GM12878 (cell line): Measurements from ENCODE around the gene CDK3. TPM values are rescaled to one million over a fixed set of nuclear protein-coding genes. Genes with fewer than 3 reads are reported as not detected.
"Not testable (repeated sequence)": the region's sequence is repeated elsewhere in the genome, so short reads cannot be mapped to it uniquely, and the experiment has no call there.

Source experiments
- ATAC-seq: fragments of 200-7000 bp; cut with Tn5 transposase; 3 replicates; pipeline ENCODE4 v1.9.1; 2020; ENCODE audit warnings: mild to moderate bottlenecking, moderate library complexity
- BruUV-seq: library from RNA; stranded (reverse); fragments of 400-500 nt; replicated peaks from 2 replicates; lab custom pipeline; 2021; lab: Mats Ljungman, UMichigan
- CTCF ChIA-PET: fragments of 300-600 bp; sonication (Branson Sonifier 250); formaldehyde crosslinking; extraction: SDS; loops from one replicate; lab custom pipeline; 2021; ENCODE audit warnings: inconsistent platforms; lab: Yijun Ruan, JAX
- POLR2A ChIA-PET: fragments of 350-600 bp; formaldehyde crosslinking; extraction: SDS; loops from one replicate; lab custom pipeline; 2021; ENCODE audit warnings: inconsistent platforms; lab: Charles Lee
- RAD21 ChIA-PET: fragments of 300-600 bp; sonication (Branson Sonifier 250); formaldehyde crosslinking; loops from one replicate; lab custom pipeline; 2023; ENCODE audit warnings: antibody characterized with exemption; ENCODE audit not compliant: unreplicated experiment; lab: Charles Lee
- SMC1A ChIA-PET: fragments of 300-600 bp; sonication (Branson Sonifier 250); formaldehyde crosslinking; loops from one replicate; lab custom pipeline; 2023; ENCODE audit not compliant: unreplicated experiment, uncharacterized antibody; lab: Charles Lee
- DNase-seq: peaks from one replicate; pipeline ENCODE4 v3.0.0-alpha.2; 2011; ENCODE audit warnings: low read depth, low spot score
- FAIRE-seq: peaks from 3 replicates; lab custom pipeline; 2011; peaks lifted over from hg19 to GRCh38; lab: Jason Lieb, UNC
- H2AFZ ChIP-seq: 2 replicates; pipeline ENCODE4 v1.6.0; 2011; ENCODE audit warnings: low read depth, low read length, control low read depth; ENCODE audit not compliant: control insufficient read depth
- H3K27ac ChIP-seq: 2 replicates; pipeline ENCODE4 v1.5.1; 2011; ENCODE audit warnings: control low read depth; ENCODE audit not compliant: control insufficient read depth, insufficient read depth
- H3K27me3 ChIP-seq, 2 experiments: replicated peaks in 1 of 2; 2 replicates each; pipeline versions ENCODE4 v1.6.0 to v1.6.1; 2011; ENCODE audit warnings: low read length in 1 of 2; ENCODE audit not compliant: control insufficient read depth in 2 of 2, insufficient read depth in 2 of 2
- H3K36me3 ChIP-seq, 2 experiments: 2 replicates each; pipeline ENCODE4 v1.5.1; 2011; ENCODE audit warnings: low read length in 1 of 2; ENCODE audit not compliant: control insufficient read depth in 2 of 2, insufficient read depth in 2 of 2
- H3K4me1 ChIP-seq: 2 replicates; pipeline ENCODE4 v1.6.1; 2011; ENCODE audit warnings: mild to moderate bottlenecking, low read length, moderate library complexity, mixed read lengths; ENCODE audit not compliant: control insufficient read depth, insufficient read depth
- H3K4me2 ChIP-seq: 2 replicates; pipeline ENCODE4 v1.6.0; 2011; ENCODE audit warnings: control low read depth; ENCODE audit not compliant: control insufficient read depth, insufficient read depth
- H3K4me3 ChIP-seq: fragments of 200-600 bp; sonication (generic); 2 replicates; pipeline ENCODE4 v1.5.1; 2016
- H3K79me2 ChIP-seq: 2 replicates; pipeline ENCODE4 v1.6.0; 2011; ENCODE audit warnings: low read length; ENCODE audit not compliant: control insufficient read depth, insufficient read depth
- H3K9ac ChIP-seq: 2 replicates; pipeline ENCODE4 v1.8.0; 2011; ENCODE audit warnings: low read length, control low read depth, mixed read lengths; ENCODE audit not compliant: control insufficient read depth, insufficient read depth
- H3K9me3 ChIP-seq: replicated peaks from 3 replicates; pipeline ENCODE4 v1.5.1; 2011; ENCODE audit warnings: mild to moderate bottlenecking, low read length; ENCODE audit not compliant: control insufficient read depth, insufficient read depth
- H4K20me1 ChIP-seq: 2 replicates; pipeline ENCODE4 v1.6.0; 2011; ENCODE audit not compliant: control insufficient read depth, insufficient read depth
- EP300 ChIP-seq, 2 experiments: fragments of 150-350 bp in 1 of 2; IDR thresholded peaks; 2 replicates each; pipeline ENCODE4 v1.6.1; 2011 to 2012; ENCODE audit warnings: low read depth in 2 of 2, low read length in 2 of 2, borderline replicate concordance in 1 of 2, improper control_type of control experiment in 1 of 2, inconsistent platforms in 1 of 2; ENCODE audit not compliant: control insufficient read depth in 1 of 2
- SMARCA5 ChIP-seq: fragments of 450-650 bp; IDR thresholded peaks from 2 replicates; pipeline ENCODE4 v1.6.1; 2017; ENCODE audit warnings: mild to moderate bottlenecking
- YBX1 ChIP-seq: fragments of 450-650 bp; IDR thresholded peaks from 2 replicates; pipeline ENCODE4 v1.6.1; 2016; ENCODE audit warnings: antibody characterized with exemption
- WGBS: methylation state at CpG from one replicate; pipeline ENCODE4 v1.1.6; 2016; ENCODE audit warnings: low lambda C conversion rate; ENCODE audit not compliant: insufficient replicate concordance, insufficient coverage; ENCODE audit errors: missing lambda C conversion rate; 5-methylcytosine and 5-hydroxymethylcytosine counted together
- in situ Hi-C: fragments of 300-500 bp; cut with MboI; formaldehyde crosslinking; loops from 9 replicates; pipeline ENCODE4 v1.14.3; 2018; ENCODE audit warnings: mixed read lengths
- intact Hi-C: fragments of 100-400 bp; cut with micrococcal nuclease; formaldehyde crosslinking; loops from one replicate; pipeline ENCODE4 v1.14.2; 2022; ENCODE audit not compliant: unreplicated experiment
- polyA plus RNA-seq, 11 experiments: library from polyadenylated mRNA; depleted of rRNA in 4 of 11; unstranded in 6 of 11; stranded (reverse) in 5 of 11; fragments of >200 nt; fragmentation: Nextera tagmentation in 4 of 11; fragmentation: Illumina TruSeq in 1 of 11; extraction: Ambion mirVana in 4 of 11; extraction: Trizol in 1 of 11; gene quantifications; 1 replicate in 1 of 11; 2 replicates in 10 of 11; pipeline versions ENCODE4 v1.2.1 to v1.2.3, GENCODE V29; 2011 to 2016; ENCODE audit warnings: inconsistent platforms in 2 of 11, missing spikeins in 2 of 11, low read depth in 1 of 11
- total RNA-seq, 4 experiments: library from RNA; depleted of rRNA in 3 of 4; stranded (reverse); fragments of >200 nt in 3 of 4; fragmentation: Illumina TruSeq in 1 of 4; extraction: Trizol in 1 of 4; gene quantifications; 2 replicates each; pipeline versions ENCODE4 v1.2.1 to v1.2.3, GENCODE V29; 2013 to 2021

CDK3 gene
- total and polyA plus RNA-seq, 10 of the 15 experiments (the other 5 are each of a cell fraction or from before 2014, with no cell fraction given): 1.1 to 7.1 (median 4.2) TPM

DNA sequence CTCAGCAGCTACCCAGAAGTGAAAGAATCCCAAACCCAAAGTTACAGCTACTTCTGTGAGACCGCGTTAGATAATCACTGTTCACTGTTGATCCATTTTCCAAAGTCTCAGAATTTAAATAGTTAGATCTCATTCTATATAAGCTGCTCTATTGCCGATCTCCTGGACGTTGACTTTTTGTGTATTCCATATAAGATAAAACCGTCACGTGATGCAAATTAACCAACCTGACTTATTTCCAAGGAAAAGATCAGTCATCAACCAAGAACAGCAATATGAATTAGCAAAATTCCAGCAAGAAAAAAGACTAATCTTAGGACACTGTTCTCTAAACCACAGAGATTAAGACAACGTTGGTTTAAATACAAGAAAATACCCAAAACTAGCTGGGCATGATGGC is 30.0 kb upstream of the CDK3 start:
- FAIRE-seq: no peak
- H3K4me3 ChIP-seq: no peak overlapping the region
- H3K4me2 ChIP-seq: no peak overlapping the region
- H3K79me2 ChIP-seq: no peaks in the 10 kb centered on the region
- ATAC-seq: no peak
- no peaks in the 10 kb centered on the region for H3K36me3 ChIP-seq
- intact Hi-C loops: no loop called here
- no peak overlapping the region for H3K27ac ChIP-seq
- TF ChIP-seq SMARCA5 (no peak), EP300 (IDR thresholded peaks at IDR 0.05; ENCODE audit: borderline replicate concordance in 1 of 2, control insufficient read depth in 1 of 2, low read depth in 2 of 2, low read length in 2 of 2) (no peak), YBX1 (no peak)
- ChIA-PET POLR2A (interaction anchor here (0.7 kb wide), 1 partner anchor 299 kb away, joined by 4 read pairs; no protein-coding TSS in a partner anchor), SMC1A (interaction anchor here (1.0 kb wide), 1 partner anchor 33 kb away, joined by 3 read pairs; no protein-coding TSS in a partner anchor), RAD21 (interaction anchor here (0.5 kb wide), 1 partner anchor 55 kb away, joined by 3 read pairs; no protein-coding TSS in a partner anchor), CTCF (interaction anchor here (1.3 kb wide), 2 partner anchors 9 to 11 kb away, joined by 3 to 4 read pairs; no protein-coding TSS in a partner anchor)
- in situ Hi-C loops: no loop called here
- H2AFZ ChIP-seq: no peak overlapping the region
- no TSS peak for BruUV-seq
- H3K9ac ChIP-seq: no peak overlapping the region
- no peaks in the 10 kb centered on the region for H4K20me1 ChIP-seq
- H3K9me3 ChIP-seq: no peaks in the 10 kb centered on the region
- H3K4me1 ChIP-seq: no peaks in the 10 kb centered on the region
- 97% methylated on average over 7 of the region's 7 CpGs for WGBS
- H3K27me3 ChIP-seq: no peaks in the 10 kb centered on the region
- DNase-seq: no peak

DNA sequence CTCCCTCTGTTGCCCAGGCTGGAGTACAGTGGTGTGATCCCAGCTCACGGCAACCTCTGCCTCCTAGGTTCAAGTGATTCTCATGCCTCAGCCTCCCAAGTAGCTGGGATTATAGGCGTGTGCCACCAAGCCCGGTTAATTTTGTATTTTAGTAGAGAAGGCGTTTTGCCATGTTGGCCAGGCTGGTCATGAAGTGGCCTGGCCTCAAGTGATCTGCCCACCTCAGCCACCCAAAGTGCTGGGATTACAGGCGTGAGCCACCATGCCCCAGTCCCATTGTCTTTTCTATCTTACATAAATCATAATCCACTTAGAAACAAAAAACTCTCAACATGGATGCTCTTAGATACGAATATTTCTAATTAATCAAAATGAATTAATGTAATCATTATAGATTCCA is 25.5 kb upstream of the CDK3 start:
- H3K4me3 ChIP-seq, H3K9me3 ChIP-seq, H2AFZ ChIP-seq, BruUV-seq, CTCF ChIA-PET, SMC1A ChIA-PET, H3K4me2 ChIP-seq, H3K9ac ChIP-seq, DNase-seq, intact Hi-C loops, ATAC-seq, in situ Hi-C loops, H3K36me3 ChIP-seq, H4K20me1 ChIP-seq, FAIRE-seq, H3K4me1 ChIP-seq, H3K27ac ChIP-seq, H3K27me3 ChIP-seq, POLR2A ChIA-PET, RAD21 ChIA-PET: not testable (repeated sequence)
- 88% methylated on average over 6 of the region's 6 CpGs for WGBS
- peaks cover 14% of the 10 kb centered on the region for H3K79me2 ChIP-seq
